AG09319 (cell line): Measurements from ENCODE around the gene PLAC8.
A peak's percentile ranks its signal among the peaks of the same experiment; 100 is the strongest.
"Not testable (repeated sequence)": the region's sequence is repeated elsewhere in the genome, so short reads cannot be mapped to it uniquely, and the experiment has no call there.

Experiments
- DNase-seq: peaks from one replicate; pipeline ENCODE4 v3.0.0-alpha.2; 2010; ENCODE audit warnings: low read depth; ENCODE audit errors: extremely low read depth
- CTCF ChIP-seq: IDR thresholded peaks from 2 replicates; pipeline ENCODE4 v1.5.1; 2011; ENCODE audit warnings: low read depth, mild to moderate bottlenecking, inconsistent platforms, low read length, moderate library complexity

Gene PLAC8

GRCh38 chr4:83075311-83076095 lies 39.0 kb downstream of the PLAC8 start:
- DNase-seq: no peak
- TF ChIP-seq CTCF: no peak

- DNase-seq: not testable (repeated sequence)
Observed at GRCh38 chr4:83074783-83075182, 39.7 kb downstream of the PLAC8 start.

GRCh38 chr4:83074086-83074704 lies 40.3 kb downstream of the PLAC8 start:
- peak; percentile 73 for DNase-seq
- peak; percentile 77 for TF ChIP-seq CTCF

- no peak for TF ChIP-seq CTCF
Observed at GRCh38 chr4:83071116-83071515, 43.4 kb downstream of the PLAC8 start.

GRCh38 chr4:83067058-83067639 lies 47.4 kb downstream of the PLAC8 start:
- no peak for TF ChIP-seq CTCF
- no peak for DNase-seq

More at GRCh38 chr4:83071116-83071515, 43.4 kb downstream of the PLAC8 start:
- no peak for DNase-seq

GRCh38 chr4:83065266-83065665 lies 49.3 kb downstream of the PLAC8 start:
- no peak for DNase-seq
- no peak for TF ChIP-seq CTCF

GRCh38 chr4:83062739-83063138 lies 51.8 kb downstream of the PLAC8 start:
- no peak for TF ChIP-seq CTCF
- no peak for DNase-seq

GRCh38 chr4:83054928-83055327 lies 59.6 kb downstream of the PLAC8 start:
- no peak for DNase-seq
- TF ChIP-seq CTCF: peak; percentile 29

GRCh38 chr4:83048781-83049180 lies 65.7 kb downstream of the PLAC8 start:
- not testable (repeated sequence) for DNase-seq
